Fibroblast of villous mesenchyme (primary cell): ENCODE measurements around the gene FMC1. TPM values are rescaled to one million over a fixed set of nuclear protein-coding genes. Genes with fewer than 3 reads are reported as not detected.

Experiments used
- DNase-seq: peaks from one replicate; pipeline ENCODE4 v3.0.0-alpha.2; 2010; ENCODE audit warnings: low read depth
- H3K4me3 ChIP-seq: 2 replicates; pipeline ENCODE4 v1.5.1; 2011; ENCODE audit warnings: low read depth, mild to moderate bottlenecking, low read length
- total RNA-seq: library from RNA; depleted of rRNA; stranded (reverse); fragments of >200 nt; gene quantifications from 2 replicates; pipeline ENCODE4 v1.2.3, GENCODE V29; 2012
- TF ChIP-seq, protein P1 (sequence below): IDR thresholded peaks from 2 replicates; pipeline ENCODE4 v1.5.1; 2012; ENCODE audit warnings: low read depth, mild to moderate bottlenecking, low read length; ENCODE audit not compliant: insufficient read depth

Gene FMC1
- 8.4 and 13.4 TPM in 2 replicates for total RNA-seq

GRCh38 chr7:139341058-139341775 is at the start of gene FMC1:
TSS of gene FMC1 (plus strand) at chr7:139341337. CDS start at chr7:139341385, 48 bp downstream.
- peak within 1 kb of the TSS; percentile 97 for H3K4me3 ChIP-seq
- TF ChIP-seq, protein P1, sequence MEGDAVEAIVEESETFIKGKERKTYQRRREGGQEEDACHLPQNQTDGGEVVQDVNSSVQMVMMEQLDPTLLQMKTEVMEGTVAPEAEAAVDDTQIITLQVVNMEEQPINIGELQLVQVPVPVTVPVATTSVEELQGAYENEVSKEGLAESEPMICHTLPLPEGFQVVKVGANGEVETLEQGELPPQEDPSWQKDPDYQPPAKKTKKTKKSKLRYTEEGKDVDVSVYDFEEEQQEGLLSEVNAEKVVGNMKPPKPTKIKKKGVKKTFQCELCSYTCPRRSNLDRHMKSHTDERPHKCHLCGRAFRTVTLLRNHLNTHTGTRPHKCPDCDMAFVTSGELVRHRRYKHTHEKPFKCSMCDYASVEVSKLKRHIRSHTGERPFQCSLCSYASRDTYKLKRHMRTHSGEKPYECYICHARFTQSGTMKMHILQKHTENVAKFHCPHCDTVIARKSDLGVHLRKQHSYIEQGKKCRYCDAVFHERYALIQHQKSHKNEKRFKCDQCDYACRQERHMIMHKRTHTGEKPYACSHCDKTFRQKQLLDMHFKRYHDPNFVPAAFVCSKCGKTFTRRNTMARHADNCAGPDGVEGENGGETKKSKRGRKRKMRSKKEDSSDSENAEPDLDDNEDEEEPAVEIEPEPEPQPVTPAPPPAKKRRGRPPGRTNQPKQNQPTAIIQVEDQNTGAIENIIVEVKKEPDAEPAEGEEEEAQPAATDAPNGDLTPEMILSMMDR = peak; percentile 34
- DNase-seq = peak; percentile 95

DNA sequence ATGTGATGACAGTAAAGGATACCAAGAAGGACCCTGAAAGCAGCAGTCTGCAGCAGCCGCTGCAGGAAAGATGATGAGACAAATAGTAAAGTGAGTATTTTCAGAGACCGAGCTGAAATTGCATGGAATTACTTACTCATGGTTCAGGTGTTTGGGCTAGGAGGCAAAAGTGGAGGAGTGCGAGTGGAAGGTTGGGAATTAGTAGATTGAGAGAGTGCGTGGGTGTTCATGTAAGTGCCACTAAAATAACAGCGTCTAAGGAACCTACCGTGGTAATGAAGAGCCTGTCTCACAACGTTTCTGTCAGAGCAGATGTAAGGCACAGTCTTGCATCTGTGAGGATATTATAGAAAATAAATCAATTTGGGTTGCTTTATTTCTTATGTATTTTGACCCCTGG is 48.3 kb upstream of the FMC1 start:
- no peak overlapping the region for H3K4me3 ChIP-seq
- TF ChIP-seq, protein P1 = no peak
- no peak for DNase-seq

DNA sequence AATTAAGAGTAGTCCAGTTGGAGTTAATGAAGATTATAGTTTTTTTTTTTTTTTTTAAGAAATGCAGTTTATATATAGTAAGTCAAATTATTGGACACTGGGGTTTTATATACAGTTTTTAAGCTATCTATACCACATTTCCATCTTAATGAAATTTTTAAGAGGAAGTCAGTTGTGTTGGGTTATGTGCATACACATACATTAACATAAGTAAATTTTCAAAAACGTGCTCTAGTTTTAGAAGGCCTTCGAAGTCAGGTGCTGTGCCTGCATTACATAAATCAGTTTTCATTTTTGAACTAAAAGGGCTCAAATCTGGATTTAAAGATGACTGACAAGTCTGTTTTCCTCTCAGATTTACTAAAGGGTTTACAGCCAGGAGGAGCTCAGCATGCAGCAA is 47.6 kb upstream of the FMC1 start:
- TF ChIP-seq, protein P1 = no peak
- H3K4me3 ChIP-seq = no peak overlapping the region
- DNase-seq = no peak

DNA sequence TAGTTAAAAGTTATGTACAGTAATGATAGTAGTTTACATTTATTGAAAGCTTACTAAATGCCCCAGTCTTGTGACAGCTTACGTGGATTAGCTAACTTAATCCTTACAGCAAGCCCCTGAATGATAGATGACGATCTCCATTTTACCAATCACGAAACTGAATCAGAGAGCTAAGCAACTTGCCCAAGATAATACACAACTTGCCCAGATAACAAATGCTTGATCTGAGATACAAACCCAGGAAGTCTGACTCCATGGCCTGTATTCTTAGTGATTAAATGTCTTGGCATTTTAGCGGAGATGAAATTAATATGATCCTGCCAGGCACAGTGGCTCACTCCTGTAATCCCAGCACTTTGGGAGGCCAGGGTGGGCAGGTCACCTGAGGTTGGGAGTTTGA is 46.9 kb upstream of the FMC1 start:
- no peak for DNase-seq
- H3K4me3 ChIP-seq = no peak overlapping the region
- TF ChIP-seq, protein P1 = no peak

GRCh38 chr7:139294951-139295575 is 46.1 kb upstream of the FMC1 start:
- no peak overlapping the region for H3K4me3 ChIP-seq
- TF ChIP-seq, protein P1 = no peak
- no peak for DNase-seq

DNA sequence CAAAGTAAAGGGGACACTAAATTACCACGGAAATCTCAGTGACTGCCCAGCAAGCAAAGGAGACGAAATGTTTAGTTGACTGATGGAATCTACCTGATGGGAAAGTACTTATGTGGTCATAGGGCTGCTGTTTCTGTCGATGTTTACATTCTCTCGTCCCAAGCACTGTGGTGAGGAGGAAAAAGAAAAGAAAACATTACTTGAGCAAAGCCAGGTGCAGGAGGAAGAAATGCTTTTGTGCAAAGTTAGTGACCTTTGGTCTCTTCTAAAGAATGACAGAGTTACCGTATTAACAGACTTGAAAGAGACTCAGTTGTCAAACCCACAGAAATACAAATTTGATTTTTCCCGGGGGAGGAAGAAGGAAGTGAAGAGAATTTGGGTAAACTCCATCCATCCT is 43.3 kb upstream of the FMC1 start:
- peak; percentile 59 for DNase-seq
- TF ChIP-seq, protein P1 = no peak

More for the DNA sequence above, 43.3 kb upstream of the FMC1 start:
- no peak overlapping the region for H3K4me3 ChIP-seq
